Right renal pelvis (tissue), 4 donors: ENCODE results near the gene RAB3GAP1. TPM values are rescaled to one million over a fixed set of nuclear protein-coding genes. Genes with fewer than 3 reads are reported as not detected.
"Not testable (repeated sequence)": the region's sequence is repeated elsewhere in the genome, so short reads cannot be mapped to it uniquely, and the experiment has no call there.

Source experiments
- DNase-seq, 4 donors: peaks; one replicate each; pipeline ENCODE4 v3.0.0-alpha.2; 2013; ENCODE audit warnings: low read depth in 4 of 4, low spot score in 3 of 4, missing footprints in 1 of 4
- polyA plus RNA-seq, 4 donors: library from polyadenylated mRNA; unstranded; fragments of 120-200 nt; gene quantifications; one replicate each; pipeline ENCODE4 v1.2.1, GENCODE V29; 2013; ENCODE audit not compliant: insufficient read length in 4 of 4

Gene RAB3GAP1
- 10 to 100 TPM; 51.4 to 60.4 (median 54.8) TPM for polyA plus RNA-seq

GRCh38 chr2:135052042-135052876, at the start of gene RAB3GAP1:
Gene RAB3GAP1 (plus strand): TSS chr2:135052292. CDS start chr2:135052308, 16 bp downstream.
- peak; percentile 61 to 68 (median 64) for DNase-seq

GRCh38 chr2:135002836-135003235, 49.3 kb upstream of the RAB3GAP1 start:
- no peak for DNase-seq

DNA sequence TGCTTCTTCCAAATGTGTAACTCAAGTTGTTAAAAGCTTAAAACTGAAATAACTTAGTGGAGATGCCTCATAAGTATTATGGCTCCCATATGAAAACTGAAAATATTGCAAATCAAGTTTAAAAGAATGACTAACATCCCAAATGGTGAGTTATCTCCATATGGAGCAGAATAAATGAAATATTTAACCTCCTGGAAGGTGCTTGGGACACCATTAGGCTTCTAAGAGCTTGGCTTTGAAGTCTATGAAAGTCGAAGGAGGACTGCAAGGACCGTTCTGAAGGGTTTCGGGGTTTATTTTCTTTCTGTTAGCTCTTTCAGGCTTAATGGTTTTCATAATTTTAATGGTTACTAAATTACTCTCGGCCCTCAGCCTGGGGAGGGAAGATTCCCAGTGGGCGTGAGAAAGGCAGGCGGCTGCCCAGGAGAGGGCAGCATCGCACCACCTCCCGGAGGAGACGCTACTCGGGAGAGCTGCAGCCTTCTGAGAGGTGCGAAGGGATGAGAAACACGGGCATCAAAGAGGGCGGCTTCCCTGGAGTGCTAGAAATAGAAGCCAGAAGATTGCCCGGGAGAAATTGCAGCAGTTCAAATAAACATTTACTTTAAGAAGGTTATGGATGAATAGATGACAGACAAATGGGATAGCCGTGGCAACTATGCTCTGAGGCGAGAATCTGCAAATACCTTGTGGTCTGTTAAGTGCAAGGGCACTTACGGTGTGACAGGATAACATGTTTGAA, 47.9 kb upstream of the RAB3GAP1 start:
- DNase-seq: peak in 3 of 4 donors; percentile 32 to 46 (median 45)

DNA sequence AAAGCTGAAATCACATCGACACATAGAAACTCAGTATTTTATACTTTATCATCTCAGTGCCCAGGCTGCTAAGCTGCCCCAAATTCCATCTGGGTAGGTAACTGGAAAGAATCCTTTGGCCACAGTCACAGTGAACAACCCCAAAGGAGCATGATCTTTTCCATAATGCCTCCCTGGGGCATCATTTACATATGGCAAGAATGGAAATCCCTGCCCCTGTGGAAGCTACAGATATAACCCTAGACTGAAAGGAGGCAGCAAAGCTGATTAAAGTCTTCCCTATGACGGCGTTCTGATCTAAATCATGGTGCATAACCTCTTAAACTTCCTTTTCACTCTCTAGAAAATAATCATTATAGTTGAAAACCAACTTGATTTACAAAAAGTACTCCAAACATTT, 46.3 kb upstream of the RAB3GAP1 start:
- DNase-seq: no peak

- DNase-seq: no peak
Observed at GRCh38 chr2:135009339-135009738, 42.8 kb upstream of the RAB3GAP1 start.

DNA sequence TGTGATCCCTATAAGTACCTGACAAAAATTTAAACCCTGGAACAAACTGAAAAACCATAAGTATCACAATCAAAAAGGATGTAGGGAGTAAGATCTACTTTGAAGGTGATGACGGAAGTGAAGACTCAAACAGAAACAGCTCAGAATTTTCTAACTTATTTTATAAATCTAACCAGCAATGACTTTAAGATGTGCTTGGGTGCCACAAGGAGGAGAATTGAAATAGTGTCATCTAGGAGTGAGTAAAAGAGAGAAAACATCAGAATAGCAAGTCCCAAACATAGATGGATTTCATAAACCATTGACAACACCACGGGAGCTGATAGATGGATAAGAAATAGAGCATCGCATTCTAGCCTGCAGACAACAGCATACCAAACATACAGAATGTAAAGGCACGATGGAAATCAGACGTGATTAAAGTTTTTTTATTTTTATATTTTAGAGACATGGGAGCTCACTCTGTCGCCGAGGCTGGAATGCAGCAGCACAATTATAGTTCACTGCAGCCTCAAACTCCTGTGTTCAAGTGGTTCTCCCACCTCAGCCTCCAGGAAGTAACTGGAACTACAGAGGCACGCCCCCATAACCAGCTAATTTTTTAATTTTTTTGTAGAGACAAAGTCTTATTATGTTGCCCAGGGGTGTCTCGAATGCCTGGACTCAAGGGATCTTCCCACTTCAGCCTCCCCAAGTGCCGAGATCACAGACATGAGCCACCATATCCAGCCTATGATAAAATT, 41.7 kb upstream of the RAB3GAP1 start:
- no peak for DNase-seq

DNA sequence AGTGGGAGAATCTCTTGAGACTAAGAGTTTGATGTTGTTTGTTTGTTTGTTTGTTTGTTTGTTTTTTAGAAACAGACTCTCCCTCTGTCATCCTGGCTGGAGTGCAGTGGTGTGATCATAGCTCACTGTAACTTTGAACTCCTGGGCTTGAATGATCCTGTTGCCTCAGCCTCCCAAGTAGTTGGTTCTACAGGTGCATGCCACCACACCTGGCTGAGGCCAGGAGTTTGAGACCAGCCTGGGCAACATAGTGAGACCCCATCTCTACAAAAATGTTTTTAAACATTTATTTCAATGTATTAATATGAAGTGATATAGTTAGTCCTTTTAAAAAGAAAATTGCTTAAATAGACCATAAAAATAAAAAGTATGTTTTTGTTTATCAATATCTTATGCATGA, 40.5 kb upstream of the RAB3GAP1 start:
- no peak for DNase-seq

GRCh38 chr2:135021618-135022017, 30.5 kb upstream of the RAB3GAP1 start:
- DNase-seq: no peak

DNA sequence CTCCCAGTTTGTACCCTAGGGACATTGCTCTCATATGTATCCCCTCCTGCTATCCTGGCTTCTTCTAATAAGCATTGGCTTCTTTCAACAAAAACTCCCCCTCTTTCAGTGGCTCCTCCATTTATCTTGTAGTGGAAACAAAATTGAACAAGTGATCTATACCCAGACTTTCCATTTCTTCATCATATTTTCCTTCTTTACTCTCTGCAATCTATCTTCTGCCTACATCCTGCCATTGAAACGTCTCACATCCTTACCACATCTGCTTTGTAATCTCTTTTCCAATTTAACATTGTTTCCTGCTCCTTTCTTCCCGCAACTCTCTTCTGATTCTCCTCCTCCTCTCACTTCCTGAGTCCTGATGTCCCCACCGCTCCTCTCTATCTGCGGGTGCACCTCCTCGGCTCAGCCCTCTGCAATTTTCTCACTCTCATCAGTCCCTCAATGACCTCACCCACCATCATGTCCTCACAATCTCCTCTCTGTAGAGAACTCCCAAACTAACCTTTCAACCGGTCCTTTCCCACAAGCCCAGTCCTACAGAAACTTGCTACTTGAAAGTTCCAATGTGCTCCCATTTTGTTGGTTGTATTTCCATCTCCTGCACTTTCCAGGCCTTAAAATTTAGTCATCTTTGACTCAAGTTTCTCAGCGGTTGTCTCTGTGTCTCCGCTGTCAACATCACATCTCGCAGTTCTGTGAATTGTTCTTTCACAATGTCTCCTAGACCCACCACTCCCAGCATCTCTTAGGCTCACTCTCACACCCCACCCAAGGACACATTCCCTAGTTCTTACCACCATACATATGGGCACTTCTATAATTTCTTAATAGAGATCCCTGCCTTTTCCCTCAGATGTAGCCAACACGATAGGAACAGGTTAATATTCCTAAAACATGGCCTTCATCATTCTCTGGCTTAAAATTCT, 28.9 kb upstream of the RAB3GAP1 start:
- DNase-seq: no peak

DNA sequence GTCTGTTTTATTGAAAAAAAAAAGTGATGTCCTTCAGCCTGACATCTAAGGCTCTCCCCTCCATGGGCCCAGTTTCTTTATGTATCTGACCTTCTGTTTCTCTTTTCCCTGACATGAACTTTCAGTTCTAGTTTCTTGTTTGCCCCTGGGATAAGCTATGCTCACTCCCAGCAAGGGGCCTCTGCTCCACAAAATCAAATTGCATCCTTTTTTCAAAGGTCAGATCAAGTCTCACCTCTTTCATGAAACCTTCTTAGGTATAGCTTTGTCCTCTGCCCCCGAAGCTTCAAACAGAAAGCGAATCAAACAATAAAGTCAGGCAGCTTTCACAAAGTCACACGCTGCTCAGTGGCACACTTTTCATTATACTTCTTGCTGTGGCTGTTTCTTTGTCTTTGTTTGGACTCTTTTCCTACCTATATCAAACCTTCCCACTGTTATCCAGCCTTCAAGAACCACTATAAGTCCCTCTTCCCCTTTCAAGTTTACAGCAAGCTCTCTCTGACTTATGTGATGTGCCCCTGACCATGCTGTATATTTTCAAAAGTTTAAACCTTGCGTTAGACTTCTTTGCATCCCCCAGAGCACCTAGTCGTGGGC, 28.1 kb upstream of the RAB3GAP1 start:
- no peak for DNase-seq

- DNase-seq: no peak
Observed at GRCh38 chr2:135029481-135030134, 22.5 kb upstream of the RAB3GAP1 start.

DNA sequence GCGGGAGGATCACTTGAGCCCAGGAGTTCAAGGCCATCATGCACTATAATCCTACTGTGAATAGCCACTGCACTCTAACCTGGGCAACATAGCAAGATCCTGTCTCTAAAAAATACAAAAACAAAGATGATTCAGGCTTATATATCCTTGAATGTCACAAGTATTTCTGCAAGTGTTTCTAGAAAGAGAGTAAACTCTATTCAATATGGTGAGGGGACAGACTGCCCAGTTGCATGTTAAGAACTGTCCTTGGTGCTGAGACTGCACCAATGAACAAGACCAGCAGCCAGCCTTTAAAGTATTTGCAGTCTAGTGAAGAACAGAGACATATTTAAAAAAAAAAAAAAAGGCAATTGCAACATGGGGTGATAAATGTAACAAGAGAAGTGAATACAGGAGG, 21.3 kb upstream of the RAB3GAP1 start:
- DNase-seq: peak in 3 of 4 donors; percentile 19 to 38 (median 23)

DNA sequence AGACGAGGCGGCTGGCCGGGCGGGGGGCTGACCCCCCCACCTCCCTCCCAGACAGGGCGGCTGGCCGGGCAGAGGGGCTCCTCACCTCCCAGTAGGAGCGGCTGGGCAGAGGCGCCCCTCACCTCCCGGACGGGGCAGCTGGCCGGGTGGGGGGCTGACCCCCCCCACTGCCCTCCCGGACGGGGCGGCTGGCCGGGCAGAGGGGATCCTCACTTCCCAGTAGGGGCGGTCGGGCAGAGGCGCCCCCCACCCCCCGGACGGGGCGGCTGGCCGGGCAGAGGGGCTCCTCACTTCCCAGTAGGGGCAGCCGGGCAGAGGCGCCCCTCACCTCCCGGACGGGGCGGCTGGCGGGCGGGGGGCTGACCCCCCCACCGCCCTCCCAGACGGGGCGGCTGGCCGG, 18.9 kb upstream of the RAB3GAP1 start:
- not testable (repeated sequence) for DNase-seq

GRCh38 chr2:135037831-135038230, 14.3 kb upstream of the RAB3GAP1 start:
- no peak for DNase-seq

DNA sequence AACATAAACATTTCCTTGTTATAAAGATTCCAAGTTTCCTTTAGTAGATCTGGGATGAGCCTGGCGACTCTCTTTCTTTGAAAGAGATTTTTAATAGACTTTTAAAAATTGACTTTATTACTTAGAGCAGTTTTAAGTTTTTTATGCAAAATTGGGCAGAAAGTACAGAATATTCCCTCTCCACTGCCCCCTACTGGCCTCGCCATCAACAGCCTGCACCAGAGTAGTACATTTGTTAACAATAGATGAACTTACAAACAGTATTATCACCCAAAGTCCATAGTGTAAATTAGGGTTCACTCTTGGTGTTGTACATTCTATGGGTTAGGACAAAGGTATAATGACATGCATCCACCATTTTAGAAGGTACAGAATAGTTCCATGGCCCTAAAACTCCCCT, 8.7 kb upstream of the RAB3GAP1 start:
- no peak for DNase-seq

GRCh38 chr2:135047300-135047699, 4.8 kb upstream of the RAB3GAP1 start, which contains the start of gene MAP3K19:
Gene MAP3K19 (minus strand): TSS chr2:135047447. CDS start chr2:135024647, 22,800 bp downstream.
- no peak for DNase-seq

- DNase-seq: no peak
Observed at GRCh38 chr2:135048122-135048521, 4.0 kb upstream of the RAB3GAP1 start.

DNA sequence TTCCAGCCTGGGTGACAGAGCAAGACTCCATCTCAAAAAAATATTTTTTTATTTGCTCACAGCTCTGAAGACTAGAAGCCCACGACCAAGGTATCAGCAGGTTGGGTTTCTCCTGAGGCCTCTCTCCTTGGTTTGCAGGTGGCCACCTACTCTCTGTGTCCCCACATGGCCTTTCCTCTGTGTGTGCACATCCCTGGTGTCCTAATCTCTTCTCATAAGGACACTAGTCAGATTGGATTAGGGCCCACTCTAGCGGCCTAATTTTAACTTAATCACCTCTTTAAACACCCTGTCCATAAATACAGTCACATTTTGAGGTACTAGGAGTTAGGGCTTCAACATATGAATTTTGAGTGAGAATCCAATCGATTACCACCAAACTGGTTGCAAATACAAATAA, 2.0 kb upstream of the RAB3GAP1 start:
- DNase-seq: no peak

- no peak for DNase-seq
Observed at GRCh38 chr2:135050684-135051083, 1.4 kb upstream of the RAB3GAP1 start.
